GM23338 (cell line): ENCODE measurements around the gene NLRP14. TPM values are rescaled to one million over a fixed set of nuclear protein-coding genes. Genes with fewer than 3 reads are reported as not detected.
A peak's percentile ranks its signal among the peaks of the same experiment; 100 is the strongest.

Source experiments
- ATAC-seq: fragments of 200-7000 bp; cut with Tn5 transposase; 3 replicates; pipeline ENCODE4 v1.9.1; 2020
- DNase-seq: peaks from one replicate; pipeline ENCODE4 v3.0.0-alpha.2; 2015; ENCODE audit warnings: low spot score
- H2AFZ ChIP-seq: fragments of 200-600 bp; sonication (generic); 2 replicates; pipeline ENCODE4 v1.8.0; 2016; ENCODE audit warnings: antibody characterized with exemption, mild to moderate bottlenecking, moderate library complexity
- H3F3A ChIP-seq: fragments of 200-600 bp; sonication (generic); replicated peaks from 2 replicates; pipeline ENCODE4 v1.8.0; 2017; ENCODE audit warnings: antibody characterized with exemption, mixed run types, low read depth
- H3K27ac ChIP-seq: fragments of 200-600 bp; sonication (generic); 2 replicates; pipeline ENCODE4 v1.6.1; 2016; ENCODE audit warnings: low read depth
- H3K27me3 ChIP-seq: fragments of 200-600 bp; sonication (generic); 2 replicates; pipeline ENCODE4 v1.8.0; 2016; ENCODE audit warnings: mild to moderate bottlenecking, mixed run types, moderate library complexity; ENCODE audit not compliant: insufficient read depth
- H3K36me3 ChIP-seq: fragments of 200-600 bp; sonication (generic); 2 replicates; pipeline ENCODE4 v1.8.0; 2016; ENCODE audit warnings: mild to moderate bottlenecking; ENCODE audit not compliant: insufficient read depth
- H3K4me1 ChIP-seq: fragments of 200-600 bp; sonication (generic); 2 replicates; pipeline ENCODE4 v1.8.0; 2016; ENCODE audit warnings: mild to moderate bottlenecking, moderate library complexity; ENCODE audit not compliant: insufficient read depth
- H3K4me2 ChIP-seq: fragments of 200-600 bp; sonication (generic); 2 replicates; pipeline ENCODE4 v1.7.1; 2017; ENCODE audit warnings: mixed run types
- H3K4me3 ChIP-seq: fragments of 200-600 bp; sonication (generic); 2 replicates; pipeline ENCODE4 v1.6.1; 2016; ENCODE audit warnings: mixed run types
- H3K79me2 ChIP-seq: fragments of 200-600 bp; sonication (generic); replicated peaks from 2 replicates; pipeline ENCODE4 v1.8.0; 2017; ENCODE audit warnings: mild to moderate bottlenecking; ENCODE audit not compliant: insufficient read depth
- H3K9me2 ChIP-seq: fragments of 200-600 bp; sonication (generic); 2 replicates; pipeline ENCODE4 v1.8.0; 2017; ENCODE audit not compliant: insufficient read depth
- H4K20me1 ChIP-seq: fragments of 200-600 bp; sonication (generic); replicated peaks from 2 replicates; pipeline ENCODE4 v1.8.0; 2017; ENCODE audit warnings: mild to moderate bottlenecking; ENCODE audit not compliant: insufficient read depth
- H3K27ac Mint-ChIP-seq: 2 replicates; pipeline ENCODE4 v1.8.0; 2020; ENCODE audit warnings: inconsistent platforms, mild to moderate bottlenecking, moderate library complexity, mixed read lengths
- H3K27me3 Mint-ChIP-seq: 3 replicates; pipeline ENCODE4 v1.8.0; 2022; ENCODE audit warnings: low read depth, mild to moderate bottlenecking, moderate library complexity, mixed read lengths, inconsistent platforms; ENCODE audit not compliant: insufficient read depth, poor library complexity
- H3K36me3 Mint-ChIP-seq: 3 replicates; pipeline ENCODE4 v1.8.0; 2021; ENCODE audit warnings: low read depth, mild to moderate bottlenecking, inconsistent platforms, moderate library complexity, mixed read lengths
- H3K4me1 Mint-ChIP-seq: 3 replicates; pipeline ENCODE4 v1.8.0; 2020; ENCODE audit warnings: mild to moderate bottlenecking, inconsistent platforms, mixed read lengths
- H3K4me3 Mint-ChIP-seq: 3 replicates; pipeline ENCODE4 v1.8.0; 2021; ENCODE audit warnings: moderate library complexity, mild to moderate bottlenecking, inconsistent platforms, mixed read lengths
- H3K9me3 Mint-ChIP-seq: 3 replicates; pipeline ENCODE4 v1.8.0; 2020; ENCODE audit warnings: moderate library complexity, mild to moderate bottlenecking, inconsistent platforms, mixed read lengths
- EZH2 ChIP-seq: fragments of 200-600 bp; sonication (generic); IDR thresholded peaks from one replicate; pipeline ENCODE4 v1.8.0; 2017; ENCODE audit warnings: antibody characterized with exemption, mild to moderate bottlenecking, low read depth; ENCODE audit not compliant: unreplicated experiment
- EZH2phosphoT487 ChIP-seq: fragments of 200-600 bp; sonication (generic); IDR thresholded peaks from one replicate; pipeline ENCODE4 v1.8.1; 2018; ENCODE audit warnings: antibody characterized with exemption; ENCODE audit not compliant: unreplicated experiment
- JUNB ChIP-seq: IDR thresholded peaks from one replicate; pipeline ENCODE4 v1.6.1; 2016; ENCODE audit warnings: antibody characterized with exemption; ENCODE audit not compliant: unreplicated experiment
- ZNF114 ChIP-seq: fragments of 250-450 bp; sonication (Bioruptor Pico); IDR thresholded peaks from 2 replicates; pipeline ENCODE4 v1.5.0; 2020; ENCODE audit warnings: mild to moderate bottlenecking, moderate library complexity
- polyA plus RNA-seq: library from polyadenylated mRNA; unstranded; fragments of >200 nt; fragmentation: Nextera tagmentation; extraction: Ambion mirVana; gene quantifications from 2 replicates; pipeline ENCODE4 v1.2.1, GENCODE V29; 2016
- total RNA-seq: library from RNA; depleted of rRNA; stranded (reverse); fragments of >200 nt; shearing (Covaris generic); gene quantifications from 2 replicates; pipeline ENCODE4 v1.2.3, GENCODE V29; 2014
- TF ChIP-seq, protein P1 (sequence below): IDR thresholded peaks from one replicate; pipeline ENCODE4 v1.6.1; 2018; ENCODE audit warnings: antibody characterized with exemption; ENCODE audit not compliant: unreplicated experiment
- TF ChIP-seq, protein P2 (sequence below), 2 experiments: fragments of 200-600 bp in 1 of 2; sonication (generic) in 1 of 2; conservative IDR thresholded peaks; 2 replicates each; pipeline versions ENCODE4 v1.5.1 to v1.6.1; 2016 to 2017; ENCODE audit warnings: antibody characterized with exemption in 2 of 2, low read depth in 2 of 2, mild to moderate bottlenecking in 2 of 2, moderate library complexity in 1 of 2
- TF ChIP-seq, protein P3 (sequence below): fragments of 250-450 bp; sonication (Bioruptor Pico); IDR thresholded peaks from 2 replicates; pipeline ENCODE4 v1.5.0; 2020; ENCODE audit warnings: mild to moderate bottlenecking, moderate library complexity

Gene NLRP14
- total and polyA plus RNA-seq, 2 experiments from 2014 or later, result 0.10 TPM; not detected in 1

DNA sequence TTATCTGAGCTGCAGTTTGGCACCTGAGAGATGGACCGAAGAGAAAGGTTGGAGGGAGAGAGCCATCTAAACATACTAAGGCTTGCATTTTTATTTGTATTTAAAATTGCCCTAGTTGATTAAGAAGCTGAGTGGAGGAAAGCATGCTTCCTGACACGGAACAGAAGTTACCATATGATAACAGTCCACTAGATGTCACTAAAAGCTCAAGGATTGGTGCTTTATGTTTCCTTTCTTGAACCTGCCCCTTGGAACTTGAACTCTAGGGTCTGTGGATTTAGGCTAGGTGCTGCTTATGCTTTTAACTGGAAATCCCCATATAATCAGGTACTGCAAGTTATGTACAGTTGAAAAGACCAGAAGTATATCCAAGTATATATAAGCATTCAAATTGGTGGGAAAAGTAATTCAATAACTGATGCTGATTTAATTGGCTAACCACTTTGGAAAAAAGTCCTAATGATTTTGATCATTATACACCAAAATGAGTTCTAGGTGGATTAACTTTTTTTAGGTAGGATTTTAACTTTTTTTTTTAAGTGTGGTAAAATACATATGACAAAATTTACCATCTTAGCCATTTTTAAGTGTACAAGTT lies 78.1 kb downstream of the NLRP14 start:
- Histone ChIP-seq H3K27me3 (no peaks in the 10 kb centered on the region), H3K4me1 (no peaks in the 10 kb centered on the region), H3K36me3 (no peaks in the 10 kb centered on the region), H2AFZ (no peak overlapping the region), H3F3A (no peaks in the 10 kb centered on the region), H3K79me2 (no peaks in the 10 kb centered on the region), H3K4me2 (no peak overlapping the region), H4K20me1 (no peaks in the 10 kb centered on the region), H3K4me3 (no peak overlapping the region), H3K27ac (no peak overlapping the region), H3K9me2 (no peaks in the 10 kb centered on the region)
- no peaks in the 10 kb centered on the region for H3K4me1 Mint-ChIP-seq
- H3K4me3 Mint-ChIP-seq, result no peak overlapping the region
- DNase-seq (peak; percentile 87), ATAC-seq (peak; percentile 92)
- H3K36me3 Mint-ChIP-seq, result no peaks in the 10 kb centered on the region
- no peaks in the 10 kb centered on the region for H3K9me3 Mint-ChIP-seq
- no peak overlapping the region for H3K27ac Mint-ChIP-seq
- TF ChIP-seq, protein P1, sequence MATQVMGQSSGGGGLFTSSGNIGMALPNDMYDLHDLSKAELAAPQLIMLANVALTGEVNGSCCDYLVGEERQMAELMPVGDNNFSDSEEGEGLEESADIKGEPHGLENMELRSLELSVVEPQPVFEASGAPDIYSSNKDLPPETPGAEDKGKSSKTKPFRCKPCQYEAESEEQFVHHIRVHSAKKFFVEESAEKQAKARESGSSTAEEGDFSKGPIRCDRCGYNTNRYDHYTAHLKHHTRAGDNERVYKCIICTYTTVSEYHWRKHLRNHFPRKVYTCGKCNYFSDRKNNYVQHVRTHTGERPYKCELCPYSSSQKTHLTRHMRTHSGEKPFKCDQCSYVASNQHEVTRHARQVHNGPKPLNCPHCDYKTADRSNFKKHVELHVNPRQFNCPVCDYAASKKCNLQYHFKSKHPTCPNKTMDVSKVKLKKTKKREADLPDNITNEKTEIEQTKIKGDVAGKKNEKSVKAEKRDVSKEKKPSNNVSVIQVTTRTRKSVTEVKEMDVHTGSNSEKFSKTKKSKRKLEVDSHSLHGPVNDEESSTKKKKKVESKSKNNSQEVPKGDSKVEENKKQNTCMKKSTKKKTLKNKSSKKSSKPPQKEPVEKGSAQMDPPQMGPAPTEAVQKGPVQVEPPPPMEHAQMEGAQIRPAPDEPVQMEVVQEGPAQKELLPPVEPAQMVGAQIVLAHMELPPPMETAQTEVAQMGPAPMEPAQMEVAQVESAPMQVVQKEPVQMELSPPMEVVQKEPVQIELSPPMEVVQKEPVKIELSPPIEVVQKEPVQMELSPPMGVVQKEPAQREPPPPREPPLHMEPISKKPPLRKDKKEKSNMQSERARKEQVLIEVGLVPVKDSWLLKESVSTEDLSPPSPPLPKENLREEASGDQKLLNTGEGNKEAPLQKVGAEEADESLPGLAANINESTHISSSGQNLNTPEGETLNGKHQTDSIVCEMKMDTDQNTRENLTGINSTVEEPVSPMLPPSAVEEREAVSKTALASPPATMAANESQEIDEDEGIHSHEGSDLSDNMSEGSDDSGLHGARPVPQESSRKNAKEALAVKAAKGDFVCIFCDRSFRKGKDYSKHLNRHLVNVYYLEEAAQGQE, result no peak
- no peak for TF ChIP-seq EZH2phosphoT487
- TF ChIP-seq, protein P2, sequence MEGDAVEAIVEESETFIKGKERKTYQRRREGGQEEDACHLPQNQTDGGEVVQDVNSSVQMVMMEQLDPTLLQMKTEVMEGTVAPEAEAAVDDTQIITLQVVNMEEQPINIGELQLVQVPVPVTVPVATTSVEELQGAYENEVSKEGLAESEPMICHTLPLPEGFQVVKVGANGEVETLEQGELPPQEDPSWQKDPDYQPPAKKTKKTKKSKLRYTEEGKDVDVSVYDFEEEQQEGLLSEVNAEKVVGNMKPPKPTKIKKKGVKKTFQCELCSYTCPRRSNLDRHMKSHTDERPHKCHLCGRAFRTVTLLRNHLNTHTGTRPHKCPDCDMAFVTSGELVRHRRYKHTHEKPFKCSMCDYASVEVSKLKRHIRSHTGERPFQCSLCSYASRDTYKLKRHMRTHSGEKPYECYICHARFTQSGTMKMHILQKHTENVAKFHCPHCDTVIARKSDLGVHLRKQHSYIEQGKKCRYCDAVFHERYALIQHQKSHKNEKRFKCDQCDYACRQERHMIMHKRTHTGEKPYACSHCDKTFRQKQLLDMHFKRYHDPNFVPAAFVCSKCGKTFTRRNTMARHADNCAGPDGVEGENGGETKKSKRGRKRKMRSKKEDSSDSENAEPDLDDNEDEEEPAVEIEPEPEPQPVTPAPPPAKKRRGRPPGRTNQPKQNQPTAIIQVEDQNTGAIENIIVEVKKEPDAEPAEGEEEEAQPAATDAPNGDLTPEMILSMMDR (conservative IDR thresholded peaks at IDR 0.05; ENCODE audit: low read depth in 2 of 2), result peak; percentile 75 to 88
- H3K27me3 Mint-ChIP-seq, result no peaks in the 10 kb centered on the region

DNA sequence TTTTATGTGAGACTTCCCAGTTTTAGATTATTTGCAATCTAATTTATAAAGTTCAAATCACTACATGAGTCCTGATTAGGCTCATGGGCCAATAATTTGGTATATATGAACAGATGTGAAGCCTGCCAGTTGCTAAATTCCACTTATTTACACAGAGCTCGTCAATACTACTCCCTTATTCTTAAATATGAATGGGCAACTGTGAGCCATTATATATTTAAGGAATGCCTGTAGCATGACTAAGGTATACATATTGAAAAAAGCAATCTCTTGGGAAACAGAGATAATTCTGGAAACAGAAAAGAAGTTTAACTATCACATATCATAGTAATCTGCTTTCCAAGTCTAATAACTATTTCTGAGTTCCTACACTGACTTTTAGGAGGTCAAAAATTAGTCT lies 95.5 kb downstream of the NLRP14 start:
- H3K79me2 ChIP-seq, result no peaks in the 10 kb centered on the region
- no peaks in the 10 kb centered on the region for H3K27me3 Mint-ChIP-seq
- H3K9me2 ChIP-seq, result no peaks in the 10 kb centered on the region
- H3K4me1 ChIP-seq, result no peaks in the 10 kb centered on the region
- no peak overlapping the region for H3K4me2 ChIP-seq
- H2AFZ ChIP-seq, result no peak overlapping the region
- H3K27ac ChIP-seq, result no peak overlapping the region
- no peaks in the 10 kb centered on the region for H3K4me1 Mint-ChIP-seq
- ATAC-seq (no peak), DNase-seq (no peak)
- no peak overlapping the region for H3K4me3 Mint-ChIP-seq
- no peaks in the 10 kb centered on the region for H3K27me3 ChIP-seq
- H3K36me3 Mint-ChIP-seq, result no peaks in the 10 kb centered on the region
- no peaks in the 10 kb centered on the region for H3K36me3 ChIP-seq
- no peak overlapping the region for H3K27ac Mint-ChIP-seq
- no peaks in the 10 kb centered on the region for H3K9me3 Mint-ChIP-seq
- H4K20me1 ChIP-seq, result no peaks in the 10 kb centered on the region
- no peak overlapping the region for H3K4me3 ChIP-seq
- no peaks in the 10 kb centered on the region for H3F3A ChIP-seq
- TF ChIP-seq, protein P3, sequence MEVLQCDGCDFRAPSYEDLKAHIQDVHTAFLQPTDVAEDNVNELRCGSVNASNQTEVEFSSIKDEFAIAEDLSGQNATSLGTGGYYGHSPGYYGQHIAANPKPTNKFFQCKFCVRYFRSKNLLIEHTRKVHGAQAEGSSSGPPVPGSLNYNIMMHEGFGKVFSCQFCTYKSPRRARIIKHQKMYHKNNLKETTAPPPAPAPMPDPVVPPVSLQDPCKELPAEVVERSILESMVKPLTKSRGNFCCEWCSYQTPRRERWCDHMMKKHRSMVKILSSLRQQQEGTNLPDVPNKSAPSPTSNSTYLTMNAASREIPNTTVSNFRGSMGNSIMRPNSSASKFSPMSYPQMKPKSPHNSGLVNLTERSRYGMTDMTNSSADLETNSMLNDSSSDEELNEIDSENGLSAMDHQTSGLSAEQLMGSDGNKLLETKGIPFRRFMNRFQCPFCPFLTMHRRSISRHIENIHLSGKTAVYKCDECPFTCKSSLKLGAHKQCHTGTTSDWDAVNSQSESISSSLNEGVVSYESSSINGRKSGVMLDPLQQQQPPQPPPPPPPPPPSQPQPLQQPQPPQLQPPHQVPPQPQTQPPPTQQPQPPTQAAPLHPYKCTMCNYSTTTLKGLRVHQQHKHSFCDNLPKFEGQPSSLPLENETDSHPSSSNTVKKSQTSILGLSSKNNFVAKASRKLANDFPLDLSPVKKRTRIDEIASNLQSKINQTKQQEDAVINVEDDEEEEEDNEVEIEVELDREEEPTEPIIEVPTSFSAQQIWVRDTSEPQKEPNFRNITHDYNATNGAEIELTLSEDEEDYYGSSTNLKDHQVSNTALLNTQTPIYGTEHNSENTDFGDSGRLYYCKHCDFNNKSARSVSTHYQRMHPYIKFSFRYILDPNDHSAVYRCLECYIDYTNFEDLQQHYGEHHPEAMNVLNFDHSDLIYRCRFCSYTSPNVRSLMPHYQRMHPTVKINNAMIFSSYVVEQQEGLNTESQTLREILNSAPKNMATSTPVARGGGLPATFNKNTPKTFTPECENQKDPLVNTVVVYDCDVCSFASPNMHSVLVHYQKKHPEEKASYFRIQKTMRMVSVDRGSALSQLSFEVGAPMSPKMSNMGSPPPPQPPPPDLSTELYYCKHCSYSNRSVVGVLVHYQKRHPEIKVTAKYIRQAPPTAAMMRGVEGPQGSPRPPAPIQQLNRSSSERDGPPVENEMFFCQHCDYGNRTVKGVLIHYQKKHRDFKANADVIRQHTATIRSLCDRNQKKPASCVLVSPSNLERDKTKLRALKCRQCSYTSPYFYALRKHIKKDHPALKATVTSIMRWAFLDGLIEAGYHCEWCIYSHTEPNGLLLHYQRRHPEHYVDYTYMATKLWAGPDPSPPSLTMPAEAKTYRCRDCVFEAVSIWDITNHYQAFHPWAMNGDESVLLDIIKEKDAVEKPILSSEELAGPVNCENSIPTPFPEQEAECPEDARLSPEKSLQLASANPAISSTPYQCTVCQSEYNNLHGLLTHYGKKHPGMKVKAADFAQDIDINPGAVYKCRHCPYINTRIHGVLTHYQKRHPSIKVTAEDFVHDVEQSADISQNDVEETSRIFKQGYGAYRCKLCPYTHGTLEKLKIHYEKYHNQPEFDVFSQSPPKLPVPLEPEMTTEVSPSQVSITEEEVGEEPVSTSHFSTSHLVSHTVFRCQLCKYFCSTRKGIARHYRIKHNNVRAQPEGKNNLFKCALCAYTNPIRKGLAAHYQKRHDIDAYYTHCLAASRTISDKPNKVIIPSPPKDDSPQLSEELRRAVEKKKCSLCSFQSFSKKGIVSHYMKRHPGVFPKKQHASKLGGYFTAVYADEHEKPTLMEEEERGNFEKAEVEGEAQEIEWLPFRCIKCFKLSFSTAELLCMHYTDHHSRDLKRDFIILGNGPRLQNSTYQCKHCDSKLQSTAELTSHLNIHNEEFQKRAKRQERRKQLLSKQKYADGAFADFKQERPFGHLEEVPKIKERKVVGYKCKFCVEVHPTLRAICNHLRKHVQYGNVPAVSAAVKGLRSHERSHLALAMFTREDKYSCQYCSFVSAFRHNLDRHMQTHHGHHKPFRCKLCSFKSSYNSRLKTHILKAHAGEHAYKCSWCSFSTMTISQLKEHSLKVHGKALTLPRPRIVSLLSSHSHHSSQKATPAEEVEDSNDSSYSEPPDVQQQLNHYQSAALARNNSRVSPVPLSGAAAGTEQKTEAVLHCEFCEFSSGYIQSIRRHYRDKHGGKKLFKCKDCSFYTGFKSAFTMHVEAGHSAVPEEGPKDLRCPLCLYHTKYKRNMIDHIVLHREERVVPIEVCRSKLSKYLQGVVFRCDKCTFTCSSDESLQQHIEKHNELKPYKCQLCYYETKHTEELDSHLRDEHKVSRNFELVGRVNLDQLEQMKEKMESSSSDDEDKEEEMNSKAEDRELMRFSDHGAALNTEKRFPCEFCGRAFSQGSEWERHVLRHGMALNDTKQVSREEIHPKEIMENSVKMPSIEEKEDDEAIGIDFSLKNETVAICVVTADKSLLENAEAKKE (CRISPR knock-in tag), result no peak
- TF ChIP-seq ZNF114 (no peak), JUNB (no peak), EZH2 (no peak)
- TF ChIP-seq, protein P2 (conservative IDR thresholded peaks at IDR 0.05; ENCODE audit: low read depth in 2 of 2), result no peak
